Liver (tissue), 9 donors: ENCODE measurements around the gene MARS1. TPM values are rescaled to one million over a fixed set of nuclear protein-coding genes. Genes with fewer than 3 reads are reported as not detected.

Experiments
- DNase-seq: peaks from one replicate; pipeline ENCODE4 v3.0.0-alpha.2; 2017; ENCODE audit warnings: low spot score
- H3K27ac ChIP-seq, 2 donors: one replicate each; pipeline ENCODE4 v1.7.0; 2013; ENCODE audit warnings: inconsistent platforms in 2 of 2, low read length in 2 of 2, control low read depth in 1 of 2, low read depth in 1 of 2, mild to moderate bottlenecking in 1 of 2
- H3K27me3 ChIP-seq, 4 donors: one replicate each; pipeline versions ENCODE4 v1.6.1 to v1.7.0; 2013; ENCODE audit warnings: low read length in 3 of 4, inconsistent platforms in 1 of 4, mild to moderate bottlenecking in 1 of 4, moderate library complexity in 1 of 4; ENCODE audit not compliant: control insufficient read depth in 4 of 4, insufficient read depth in 4 of 4
- H3K36me3 ChIP-seq, 4 donors: one replicate each; pipeline versions ENCODE4 v1.6.1 to v1.7.0; 2013; ENCODE audit warnings: low read length in 3 of 4, mild to moderate bottlenecking in 3 of 4, low read depth in 1 of 4, moderate library complexity in 1 of 4; ENCODE audit not compliant: control insufficient read depth in 4 of 4, insufficient read depth in 3 of 4
- H3K4me1 ChIP-seq, 4 donors: one replicate each; pipeline versions ENCODE4 v1.6.1 to v1.7.0; 2013; ENCODE audit warnings: low read length in 3 of 4, mild to moderate bottlenecking in 3 of 4, moderate library complexity in 1 of 4; ENCODE audit not compliant: control insufficient read depth in 4 of 4, insufficient read depth in 4 of 4
- H3K4me3 ChIP-seq, 3 donors: one replicate each; pipeline versions ENCODE4 v1.6.1 to v1.7.0; 2013; ENCODE audit warnings: low read length in 3 of 3, control low read depth in 1 of 3, low read depth in 1 of 3, mild to moderate bottlenecking in 1 of 3
- H3K9ac ChIP-seq, 2 donors: one replicate each; pipeline ENCODE4 v1.7.0; 2013; ENCODE audit warnings: low read length in 2 of 2, mild to moderate bottlenecking in 2 of 2, moderate library complexity in 2 of 2, control low read depth in 1 of 2, low read depth in 1 of 2
- H3K9me3 ChIP-seq, 4 donors: one replicate each; pipeline versions ENCODE4 v1.6.1 to v1.7.0; 2013; ENCODE audit warnings: low read length in 3 of 4; ENCODE audit not compliant: control insufficient read depth in 4 of 4
- EGR1 ChIP-seq, 2 donors: IDR thresholded peaks; 2 replicates each; pipeline ENCODE4 v1.6.1; 2016 to 2018; ENCODE audit warnings: antibody characterized with exemption in 2 of 2, low read depth in 2 of 2
- FOXA1 ChIP-seq: IDR thresholded peaks from 2 replicates; pipeline ENCODE4 v1.6.1; 2016; ENCODE audit warnings: antibody characterized with exemption
- FOXA2 ChIP-seq: IDR thresholded peaks from 2 replicates; pipeline ENCODE4 v1.6.1; 2016; ENCODE audit warnings: antibody characterized with exemption
- GABPA ChIP-seq, 2 donors: IDR thresholded peaks in 1 of 2; conservative IDR thresholded peaks in 1 of 2; 2 replicates each; pipeline ENCODE4 v1.6.1; 2016; ENCODE audit warnings: antibody characterized with exemption in 2 of 2, mild to moderate bottlenecking in 1 of 2, moderate library complexity in 1 of 2
- HNF4A ChIP-seq, 2 donors: conservative IDR thresholded peaks; 2 replicates each; pipeline ENCODE4 v1.6.1; 2016; ENCODE audit warnings: antibody characterized with exemption in 2 of 2, mild to moderate bottlenecking in 2 of 2
- HNF4G ChIP-seq: IDR thresholded peaks from 2 replicates; pipeline ENCODE4 v1.6.1; 2016; ENCODE audit warnings: antibody characterized with exemption
- JUND ChIP-seq, 2 donors: IDR thresholded peaks; 2 replicates each; pipeline ENCODE4 v1.6.1; 2016; ENCODE audit warnings: antibody characterized with exemption in 2 of 2
- NR2F2 ChIP-seq: IDR thresholded peaks from 2 replicates; pipeline ENCODE4 v1.6.1; 2016; ENCODE audit warnings: antibody characterized with exemption
- RAD21 ChIP-seq, 2 donors: IDR thresholded peaks; 2 replicates each; pipeline ENCODE4 v1.6.1; 2016; ENCODE audit warnings: antibody characterized with exemption in 2 of 2, mild to moderate bottlenecking in 2 of 2
- RXRA ChIP-seq, 2 donors: IDR thresholded peaks; 2 replicates each; pipeline ENCODE4 v1.6.1; 2017 to 2018; ENCODE audit warnings: antibody characterized with exemption in 2 of 2, mild to moderate bottlenecking in 1 of 2
- SP1 ChIP-seq: IDR thresholded peaks from 2 replicates; pipeline ENCODE4 v1.6.1; 2018; ENCODE audit warnings: antibody characterized with exemption, mild to moderate bottlenecking
- TAF1 ChIP-seq: conservative IDR thresholded peaks from 2 replicates; pipeline ENCODE4 v1.6.1; 2016; ENCODE audit warnings: antibody characterized with exemption, mild to moderate bottlenecking
- YY1 ChIP-seq: IDR thresholded peaks from 2 replicates; pipeline ENCODE4 v1.6.1; 2016; ENCODE audit warnings: antibody characterized with exemption, mild to moderate bottlenecking
- WGBS: extraction: QIAGEN DNeasy Blood & Tissue Kit; methylation state at CpG from one replicate; pipeline ENCODE4 v1.1.7; 2013; 5-methylcytosine and 5-hydroxymethylcytosine counted together
- polyA plus RNA-seq, 2 donors: library from polyadenylated mRNA; stranded (reverse) in 1 of 2; unstranded in 1 of 2; fragments of 200-250 nt in 1 of 2; fragments of >200 nt in 1 of 2; fragmentation: Nextera tagmentation in 1 of 2; extraction: Ambion mirVana in 1 of 2; gene quantifications; one replicate each; pipeline versions ENCODE4 v1.2.1 to v1.2.3, GENCODE V29; 2013 to 2015
- total RNA-seq, 2 donors: library from RNA; depleted of rRNA; stranded (reverse); fragments of >200 nt; gene quantifications; one replicate each; pipeline ENCODE4 v1.2.3, GENCODE V29; 2014
- TF ChIP-seq, protein P1 (sequence below): IDR thresholded peaks from 2 replicates; pipeline ENCODE4 v1.6.1; 2016; ENCODE audit warnings: antibody characterized with exemption, mild to moderate bottlenecking
- TF ChIP-seq, protein P2 (sequence below): IDR thresholded peaks from 2 replicates; pipeline ENCODE4 v1.6.1; 2016; ENCODE audit warnings: antibody characterized with exemption
- TF ChIP-seq, protein P3 (sequence below): IDR thresholded peaks from 2 replicates; pipeline ENCODE4 v1.6.1; 2016; ENCODE audit warnings: antibody characterized with exemption
- TF ChIP-seq, protein P4 (sequence below): IDR thresholded peaks from 2 replicates; pipeline ENCODE4 v1.6.1; 2016; ENCODE audit warnings: antibody characterized with exemption
- TF ChIP-seq, protein P5 (sequence below): fragments of 150-350 bp; IDR thresholded peaks from 2 replicates; pipeline ENCODE4 v1.5.1; 2017; ENCODE audit warnings: improper control_type of control experiment, low read depth, low read length; ENCODE audit not compliant: missing input control
- donor health status: healthy.
- donor health status: healthy.
- donor health status: healthy.
- donor health status: healthy.
- donor health status: healthy.

Gene MARS1
- total and polyA plus RNA-seq, 4 donors, result 43.9 to 83.3 (median 56.0) TPM

DNA sequence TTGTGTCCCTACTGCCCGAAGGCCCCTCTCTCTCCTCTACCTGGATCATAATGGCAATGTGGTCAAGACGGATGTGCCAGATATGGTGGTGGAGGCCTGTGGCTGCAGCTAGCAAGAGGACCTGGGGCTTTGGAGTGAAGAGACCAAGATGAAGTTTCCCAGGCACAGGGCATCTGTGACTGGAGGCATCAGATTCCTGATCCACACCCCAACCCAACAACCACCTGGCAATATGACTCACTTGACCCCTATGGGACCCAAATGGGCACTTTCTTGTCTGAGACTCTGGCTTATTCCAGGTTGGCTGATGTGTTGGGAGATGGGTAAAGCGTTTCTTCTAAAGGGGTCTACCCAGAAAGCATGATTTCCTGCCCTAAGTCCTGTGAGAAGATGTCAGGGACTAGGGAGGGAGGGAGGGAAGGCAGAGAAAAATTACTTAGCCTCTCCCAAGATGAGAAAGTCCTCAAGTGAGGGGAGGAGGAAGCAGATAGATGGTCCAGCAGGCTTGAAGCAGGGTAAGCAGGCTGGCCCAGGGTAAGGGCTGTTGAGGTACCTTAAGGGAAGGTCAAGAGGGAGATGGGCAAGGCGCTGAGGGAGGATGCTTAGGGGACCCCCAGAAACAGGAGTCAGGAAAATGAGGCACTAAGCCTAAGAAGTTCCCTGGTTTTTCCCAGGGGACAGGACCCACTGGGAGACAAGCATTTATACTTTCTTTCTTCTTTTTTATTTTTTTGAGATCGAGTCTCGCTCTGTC lies 31.0 kb upstream of the MARS1 start:
- WGBS, result 56% methylated on average over 6 of the region's 6 CpGs
- Histone ChIP-seq H3K4me3 (peak overlapping the region; percentile 67 to 92 (median 77)), H3K9ac (peak overlapping the region; percentile 84 to 96), H3K27ac (peak overlapping the region; percentile 94 to 96), H3K9me3 (no peaks in the 10 kb centered on the region), H3K36me3 (no peaks in the 10 kb centered on the region), H3K27me3 (no peaks in the 10 kb centered on the region), H3K4me1 (peaks cover 16 to 51% (median 28%) of the 10 kb centered on the region in 4 donors)
- no peak for DNase-seq
- TF ChIP-seq JUND (IDR thresholded peaks at IDR 0.05) (no peak), FOXA2 (no peak), YY1 (no peak)

DNA sequence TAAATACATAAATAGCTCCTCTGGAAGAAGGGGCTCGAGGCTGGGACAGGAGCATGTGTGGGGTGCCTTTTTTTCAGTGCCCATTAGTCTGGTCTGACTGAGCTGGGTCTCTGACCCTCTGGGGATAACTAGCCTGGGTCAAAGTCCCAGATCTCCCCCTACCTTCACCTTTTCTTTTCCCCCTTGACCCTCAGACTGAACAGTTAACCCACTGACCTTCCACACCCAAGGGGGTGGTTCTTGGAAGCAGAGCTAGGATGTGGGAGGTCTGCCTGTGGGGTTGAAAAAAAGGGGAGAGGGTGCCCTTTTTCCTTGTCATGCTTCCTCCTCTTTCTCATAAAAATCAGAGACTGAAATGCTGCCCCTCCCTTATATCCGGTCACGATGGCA lies 29.2 kb upstream of the MARS1 start:
- no peaks in the 10 kb centered on the region for H3K27me3 ChIP-seq
- WGBS, result 14% methylated on average over 3 of the region's 3 CpGs
- H3K4me3 ChIP-seq, result peak overlapping the region; percentile 45 to 67 (median 45)
- TF ChIP-seq HNF4G (no peak), JUND (IDR thresholded peaks at IDR 0.05) (peak in 1 of 2 donors; percentile 5), HNF4A (conservative IDR thresholded peaks at IDR 0.05) (peak; percentile 28 to 54), TAF1 (peak; percentile 66), GABPA (IDR thresholded peaks at IDR 0.05 in 1 of 2, conservative IDR thresholded peaks at IDR 0.05 in 1 of 2) (peak in 1 of 2 donors; percentile 68), YY1 (peak; percentile 47), NR2F2 (peak; percentile 64), EGR1 (IDR thresholded peaks at IDR 0.05; ENCODE audit: low read depth in 2 of 2) (no peak), RXRA (IDR thresholded peaks at IDR 0.05) (peak; percentile 35 to 46), FOXA1 (peak; percentile 42), FOXA2 (no peak), RAD21 (IDR thresholded peaks at IDR 0.05) (no peak), SP1 (no peak)
- TF ChIP-seq, protein P1, sequence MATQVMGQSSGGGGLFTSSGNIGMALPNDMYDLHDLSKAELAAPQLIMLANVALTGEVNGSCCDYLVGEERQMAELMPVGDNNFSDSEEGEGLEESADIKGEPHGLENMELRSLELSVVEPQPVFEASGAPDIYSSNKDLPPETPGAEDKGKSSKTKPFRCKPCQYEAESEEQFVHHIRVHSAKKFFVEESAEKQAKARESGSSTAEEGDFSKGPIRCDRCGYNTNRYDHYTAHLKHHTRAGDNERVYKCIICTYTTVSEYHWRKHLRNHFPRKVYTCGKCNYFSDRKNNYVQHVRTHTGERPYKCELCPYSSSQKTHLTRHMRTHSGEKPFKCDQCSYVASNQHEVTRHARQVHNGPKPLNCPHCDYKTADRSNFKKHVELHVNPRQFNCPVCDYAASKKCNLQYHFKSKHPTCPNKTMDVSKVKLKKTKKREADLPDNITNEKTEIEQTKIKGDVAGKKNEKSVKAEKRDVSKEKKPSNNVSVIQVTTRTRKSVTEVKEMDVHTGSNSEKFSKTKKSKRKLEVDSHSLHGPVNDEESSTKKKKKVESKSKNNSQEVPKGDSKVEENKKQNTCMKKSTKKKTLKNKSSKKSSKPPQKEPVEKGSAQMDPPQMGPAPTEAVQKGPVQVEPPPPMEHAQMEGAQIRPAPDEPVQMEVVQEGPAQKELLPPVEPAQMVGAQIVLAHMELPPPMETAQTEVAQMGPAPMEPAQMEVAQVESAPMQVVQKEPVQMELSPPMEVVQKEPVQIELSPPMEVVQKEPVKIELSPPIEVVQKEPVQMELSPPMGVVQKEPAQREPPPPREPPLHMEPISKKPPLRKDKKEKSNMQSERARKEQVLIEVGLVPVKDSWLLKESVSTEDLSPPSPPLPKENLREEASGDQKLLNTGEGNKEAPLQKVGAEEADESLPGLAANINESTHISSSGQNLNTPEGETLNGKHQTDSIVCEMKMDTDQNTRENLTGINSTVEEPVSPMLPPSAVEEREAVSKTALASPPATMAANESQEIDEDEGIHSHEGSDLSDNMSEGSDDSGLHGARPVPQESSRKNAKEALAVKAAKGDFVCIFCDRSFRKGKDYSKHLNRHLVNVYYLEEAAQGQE, result peak; percentile 59
- TF ChIP-seq, protein P2, sequence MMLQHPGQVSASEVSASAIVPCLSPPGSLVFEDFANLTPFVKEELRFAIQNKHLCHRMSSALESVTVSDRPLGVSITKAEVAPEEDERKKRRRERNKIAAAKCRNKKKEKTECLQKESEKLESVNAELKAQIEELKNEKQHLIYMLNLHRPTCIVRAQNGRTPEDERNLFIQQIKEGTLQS, result no peak
- TF ChIP-seq, protein P3, sequence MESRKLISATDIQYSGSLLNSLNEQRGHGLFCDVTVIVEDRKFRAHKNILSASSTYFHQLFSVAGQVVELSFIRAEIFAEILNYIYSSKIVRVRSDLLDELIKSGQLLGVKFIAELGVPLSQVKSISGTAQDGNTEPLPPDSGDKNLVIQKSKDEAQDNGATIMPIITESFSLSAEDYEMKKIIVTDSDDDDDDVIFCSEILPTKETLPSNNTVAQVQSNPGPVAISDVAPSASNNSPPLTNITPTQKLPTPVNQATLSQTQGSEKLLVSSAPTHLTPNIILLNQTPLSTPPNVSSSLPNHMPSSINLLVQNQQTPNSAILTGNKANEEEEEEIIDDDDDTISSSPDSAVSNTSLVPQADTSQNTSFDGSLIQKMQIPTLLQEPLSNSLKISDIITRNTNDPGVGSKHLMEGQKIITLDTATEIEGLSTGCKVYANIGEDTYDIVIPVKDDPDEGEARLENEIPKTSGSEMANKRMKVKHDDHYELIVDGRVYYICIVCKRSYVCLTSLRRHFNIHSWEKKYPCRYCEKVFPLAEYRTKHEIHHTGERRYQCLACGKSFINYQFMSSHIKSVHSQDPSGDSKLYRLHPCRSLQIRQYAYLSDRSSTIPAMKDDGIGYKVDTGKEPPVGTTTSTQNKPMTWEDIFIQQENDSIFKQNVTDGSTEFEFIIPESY, result no peak
- TF ChIP-seq, protein P4, sequence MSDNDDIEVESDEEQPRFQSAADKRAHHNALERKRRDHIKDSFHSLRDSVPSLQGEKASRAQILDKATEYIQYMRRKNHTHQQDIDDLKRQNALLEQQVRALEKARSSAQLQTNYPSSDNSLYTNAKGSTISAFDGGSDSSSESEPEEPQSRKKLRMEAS, result peak; percentile 27
- TF ChIP-seq, protein P5, sequence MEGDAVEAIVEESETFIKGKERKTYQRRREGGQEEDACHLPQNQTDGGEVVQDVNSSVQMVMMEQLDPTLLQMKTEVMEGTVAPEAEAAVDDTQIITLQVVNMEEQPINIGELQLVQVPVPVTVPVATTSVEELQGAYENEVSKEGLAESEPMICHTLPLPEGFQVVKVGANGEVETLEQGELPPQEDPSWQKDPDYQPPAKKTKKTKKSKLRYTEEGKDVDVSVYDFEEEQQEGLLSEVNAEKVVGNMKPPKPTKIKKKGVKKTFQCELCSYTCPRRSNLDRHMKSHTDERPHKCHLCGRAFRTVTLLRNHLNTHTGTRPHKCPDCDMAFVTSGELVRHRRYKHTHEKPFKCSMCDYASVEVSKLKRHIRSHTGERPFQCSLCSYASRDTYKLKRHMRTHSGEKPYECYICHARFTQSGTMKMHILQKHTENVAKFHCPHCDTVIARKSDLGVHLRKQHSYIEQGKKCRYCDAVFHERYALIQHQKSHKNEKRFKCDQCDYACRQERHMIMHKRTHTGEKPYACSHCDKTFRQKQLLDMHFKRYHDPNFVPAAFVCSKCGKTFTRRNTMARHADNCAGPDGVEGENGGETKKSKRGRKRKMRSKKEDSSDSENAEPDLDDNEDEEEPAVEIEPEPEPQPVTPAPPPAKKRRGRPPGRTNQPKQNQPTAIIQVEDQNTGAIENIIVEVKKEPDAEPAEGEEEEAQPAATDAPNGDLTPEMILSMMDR, result no peak
- peaks cover 9 to 41% (median 24%) of the 10 kb centered on the region in 4 donors for H3K4me1 ChIP-seq
- peak overlapping the region; percentile 94 to 96 for H3K27ac ChIP-seq
- no peaks in the 10 kb centered on the region for H3K9me3 ChIP-seq
- no peaks in the 10 kb centered on the region for H3K36me3 ChIP-seq
- H3K9ac ChIP-seq, result peak overlapping the region; percentile 72 to 87
- no peak for DNase-seq
